COLO829 (cell line): ENCODE measurements around the gene GGTLC1.
"Not testable (repeated sequence)": the region's sequence is repeated elsewhere in the genome, so short reads cannot be mapped to it uniquely, and the experiment has no call there.

Source experiments
- DNase-seq: peaks from one replicate; pipeline ENCODE4 v3.0.0; 2012; ENCODE audit warnings: low spot score

Gene GGTLC1

DNA sequence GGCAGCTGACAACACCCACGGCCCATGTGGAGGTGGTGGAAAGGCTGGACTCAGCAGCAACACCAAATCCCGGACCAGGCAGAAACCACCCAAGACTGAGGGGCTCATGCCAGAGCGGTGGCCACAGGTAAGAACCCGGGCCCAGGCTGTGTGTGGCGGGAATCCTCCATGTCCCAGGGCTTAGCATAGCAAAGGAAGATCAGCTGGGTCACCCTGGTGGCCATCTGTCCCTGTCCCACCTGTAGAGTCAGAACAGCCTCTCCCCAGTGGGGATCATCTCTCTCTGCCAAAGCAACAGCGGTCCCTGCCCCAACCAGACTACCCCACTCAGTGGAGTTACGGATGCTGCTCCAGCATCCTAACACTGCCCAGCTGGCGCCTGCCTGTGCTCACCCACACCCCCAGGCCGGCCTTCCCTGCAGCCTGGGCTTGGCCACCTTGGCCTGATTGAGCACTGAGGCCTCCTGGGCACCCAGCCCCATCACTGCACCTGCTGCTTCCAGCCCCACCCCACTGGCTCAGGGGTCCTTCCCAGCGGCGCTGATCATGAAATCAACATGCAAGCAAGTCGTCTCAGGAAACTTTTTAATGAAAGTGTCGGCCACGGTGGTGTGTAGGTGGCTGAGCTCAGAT lies 5.5 kb upstream of the GGTLC1 start:
- not testable (repeated sequence) for DNase-seq

DNA sequence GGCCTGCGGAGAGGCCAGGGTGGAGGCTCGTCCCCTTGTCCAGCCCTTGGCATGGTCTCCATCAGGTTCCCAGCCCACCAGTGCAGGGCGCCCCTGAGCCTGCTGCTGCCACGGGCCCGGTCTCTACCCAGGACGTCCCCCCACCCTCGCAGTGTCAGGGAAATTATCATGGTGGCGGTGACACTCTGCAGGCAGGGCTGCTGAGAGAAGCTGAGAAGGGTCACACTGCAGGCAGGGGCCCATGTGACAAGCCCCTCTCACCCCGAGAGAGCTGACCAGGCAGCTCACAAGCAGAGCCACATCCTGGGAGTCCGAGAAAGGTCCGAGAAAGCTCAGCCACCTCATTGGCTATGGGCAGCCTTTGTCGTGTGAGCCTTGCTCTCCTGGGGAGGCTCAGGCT lies 4.9 kb upstream of the GGTLC1 start:
- DNase-seq, result not testable (repeated sequence)

DNA sequence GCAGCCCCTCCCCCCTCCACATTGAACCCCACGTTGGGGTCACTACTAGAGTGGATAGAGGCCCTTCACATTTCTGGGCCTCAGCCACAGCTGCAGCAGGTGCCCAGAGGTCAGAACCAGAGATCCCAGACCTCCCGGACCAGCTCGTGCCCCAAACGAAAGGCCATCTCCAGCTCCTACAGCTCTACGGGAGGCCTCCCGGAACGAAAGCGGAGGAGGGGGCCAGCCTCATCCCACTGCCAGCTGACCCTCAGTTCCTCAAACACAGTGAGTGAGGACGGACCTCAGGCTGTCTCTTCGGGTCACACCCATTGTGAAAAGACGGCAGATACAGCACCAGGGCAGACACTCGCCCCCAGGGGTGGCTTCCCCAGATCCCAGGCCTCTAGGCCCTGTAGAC lies 1.7 kb upstream of the GGTLC1 start:
- not testable (repeated sequence) for DNase-seq

DNA sequence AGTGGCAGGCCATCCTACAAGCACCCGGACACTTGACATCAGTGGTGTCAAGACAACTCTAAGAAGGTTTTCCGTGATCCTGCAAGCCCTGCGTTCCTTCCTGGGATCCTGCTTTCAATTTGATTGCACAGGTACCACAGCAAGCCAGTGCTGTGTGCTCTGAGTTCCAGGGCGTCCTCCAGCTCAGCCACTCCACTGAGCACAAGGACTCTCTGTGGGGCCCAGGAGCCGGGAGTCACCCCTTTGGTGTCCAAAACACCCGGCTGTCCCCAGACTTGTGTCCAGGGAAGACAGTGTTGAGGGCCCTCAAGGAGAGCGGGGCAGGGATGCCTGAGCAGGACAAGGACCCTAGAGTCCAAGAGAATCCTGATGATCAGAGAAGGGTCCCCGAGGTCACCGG lies 387 bp upstream of the GGTLC1 start:
- not testable (repeated sequence) for DNase-seq

DNA sequence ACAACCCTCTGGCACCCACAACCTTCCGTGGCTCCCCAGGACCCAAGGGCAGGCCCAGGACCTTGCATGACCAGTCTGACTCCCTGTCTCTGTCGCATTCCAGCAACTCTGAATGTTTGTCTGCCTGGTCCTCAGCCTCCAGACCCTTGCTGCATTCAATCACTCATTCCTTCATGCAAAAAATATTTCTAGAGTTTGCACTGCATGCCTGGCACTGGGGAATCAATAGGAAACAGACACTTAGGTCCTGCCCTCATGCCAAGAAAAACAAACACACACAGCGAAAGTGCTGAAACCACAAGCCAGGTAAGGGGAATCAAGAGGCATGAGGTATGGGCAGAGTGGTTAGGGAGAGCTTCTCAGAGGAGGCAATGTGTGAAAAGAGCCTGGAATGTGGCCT lies 1.9 kb downstream of the GGTLC1 start:
- DNase-seq, result not testable (repeated sequence)

DNA sequence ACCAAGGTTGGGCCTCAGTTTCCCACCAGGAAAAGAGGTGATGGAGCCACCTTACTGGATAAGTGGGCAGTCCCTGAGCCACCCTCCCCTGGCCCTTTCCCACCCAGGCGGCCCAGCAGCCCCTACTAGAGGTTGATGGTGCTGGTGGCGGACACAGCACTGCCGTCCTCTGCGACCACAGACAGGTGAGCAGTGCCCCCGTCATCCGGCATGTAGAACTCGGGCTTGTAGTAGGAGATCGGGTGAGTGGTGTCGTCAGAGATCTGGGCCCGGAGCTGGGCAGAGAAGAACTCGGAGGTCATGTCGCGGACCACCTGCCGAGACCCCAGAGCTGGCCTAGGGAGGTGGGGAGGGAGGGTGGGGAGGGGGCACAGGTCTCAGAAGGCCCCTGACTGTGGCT lies 2.3 kb downstream of the GGTLC1 start:
- DNase-seq, result not testable (repeated sequence)

DNA sequence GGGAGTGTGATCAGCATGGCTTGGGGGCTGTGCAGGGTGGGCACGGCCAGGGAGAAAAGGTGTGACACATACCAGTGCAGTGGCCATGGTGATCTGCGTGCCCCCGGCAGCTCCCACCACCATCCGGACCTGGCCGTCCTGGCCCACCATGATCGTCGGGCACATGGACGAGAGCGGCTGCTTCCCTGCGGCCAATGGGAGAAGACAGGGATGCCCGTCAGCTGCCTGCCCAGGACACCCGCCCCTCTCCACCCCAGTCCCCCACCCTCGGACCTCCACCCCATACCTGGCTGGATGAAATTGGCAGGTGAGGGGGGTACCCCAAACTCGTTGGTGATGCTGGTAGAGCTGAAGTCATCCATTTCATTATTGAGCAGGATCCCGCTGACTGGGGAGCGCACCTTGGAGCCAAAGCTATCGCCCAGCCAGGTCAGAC lies 2.8 kb downstream of the GGTLC1 start:
- not testable (repeated sequence) for DNase-seq

DNA sequence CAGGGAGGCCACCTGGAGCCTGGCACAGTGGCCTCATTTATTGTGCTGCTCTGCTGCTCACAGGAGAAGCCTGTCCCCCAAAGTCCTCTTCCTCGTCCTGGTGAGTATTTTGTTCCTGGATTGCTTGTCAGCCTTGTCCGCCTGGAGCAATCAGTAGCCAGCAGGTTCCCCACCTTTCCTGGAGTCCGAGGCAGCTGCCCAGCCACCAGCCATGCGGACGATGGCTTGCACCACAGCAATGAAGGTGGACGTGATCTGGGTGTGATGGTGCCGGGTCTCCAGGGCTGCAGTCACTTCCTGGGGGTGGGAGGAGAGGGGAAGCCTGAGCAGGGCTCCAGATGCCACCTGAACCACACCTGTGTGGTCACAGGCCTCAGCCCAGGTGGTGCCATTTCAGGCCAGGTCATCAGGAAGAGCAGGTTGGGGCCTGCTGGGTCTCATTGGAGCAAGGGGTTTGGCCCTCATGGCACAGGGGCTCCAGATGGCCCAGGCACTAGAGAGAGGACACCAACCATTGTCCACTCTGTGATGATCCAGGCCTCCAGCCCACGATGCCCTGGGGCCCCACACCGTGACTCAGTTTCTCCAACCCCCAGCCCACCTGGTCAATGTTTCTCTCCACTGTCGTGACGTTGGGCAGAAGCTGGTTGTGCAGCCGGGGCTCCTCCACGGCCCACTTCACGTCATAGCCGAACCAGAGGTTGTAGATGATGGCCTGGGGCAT lies 3.4 kb downstream of the GGTLC1 start:
- DNase-seq, result not testable (repeated sequence)

DNA sequence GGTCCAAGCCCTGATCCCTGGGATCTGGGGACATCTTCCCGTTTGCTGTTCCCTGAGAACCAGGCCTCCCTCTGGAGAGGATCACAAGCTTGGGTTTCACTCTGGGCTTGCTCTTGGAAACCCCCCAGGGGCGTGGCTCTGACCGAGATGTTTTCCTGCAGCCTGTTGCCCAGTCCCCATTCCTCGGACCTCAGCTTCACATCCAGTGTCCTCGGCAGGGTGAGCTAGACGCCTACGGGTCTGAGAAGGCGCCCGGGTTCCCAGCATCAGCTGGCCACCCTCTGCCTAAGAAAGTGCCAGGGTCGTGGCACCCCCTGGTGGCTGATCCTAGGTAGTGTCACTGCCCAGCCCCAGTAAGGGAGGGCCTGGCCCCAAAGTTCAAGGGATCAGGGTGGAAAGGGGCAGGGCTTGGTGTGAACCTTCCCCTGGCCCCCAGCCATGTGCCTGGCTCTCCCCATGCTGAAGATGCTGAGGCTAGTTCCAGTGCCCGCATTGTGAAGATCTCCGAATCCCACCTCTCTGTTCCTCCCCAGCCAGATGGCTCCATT lies 4.0 kb downstream of the GGTLC1 start:
- DNase-seq, result not testable (repeated sequence)

DNA sequence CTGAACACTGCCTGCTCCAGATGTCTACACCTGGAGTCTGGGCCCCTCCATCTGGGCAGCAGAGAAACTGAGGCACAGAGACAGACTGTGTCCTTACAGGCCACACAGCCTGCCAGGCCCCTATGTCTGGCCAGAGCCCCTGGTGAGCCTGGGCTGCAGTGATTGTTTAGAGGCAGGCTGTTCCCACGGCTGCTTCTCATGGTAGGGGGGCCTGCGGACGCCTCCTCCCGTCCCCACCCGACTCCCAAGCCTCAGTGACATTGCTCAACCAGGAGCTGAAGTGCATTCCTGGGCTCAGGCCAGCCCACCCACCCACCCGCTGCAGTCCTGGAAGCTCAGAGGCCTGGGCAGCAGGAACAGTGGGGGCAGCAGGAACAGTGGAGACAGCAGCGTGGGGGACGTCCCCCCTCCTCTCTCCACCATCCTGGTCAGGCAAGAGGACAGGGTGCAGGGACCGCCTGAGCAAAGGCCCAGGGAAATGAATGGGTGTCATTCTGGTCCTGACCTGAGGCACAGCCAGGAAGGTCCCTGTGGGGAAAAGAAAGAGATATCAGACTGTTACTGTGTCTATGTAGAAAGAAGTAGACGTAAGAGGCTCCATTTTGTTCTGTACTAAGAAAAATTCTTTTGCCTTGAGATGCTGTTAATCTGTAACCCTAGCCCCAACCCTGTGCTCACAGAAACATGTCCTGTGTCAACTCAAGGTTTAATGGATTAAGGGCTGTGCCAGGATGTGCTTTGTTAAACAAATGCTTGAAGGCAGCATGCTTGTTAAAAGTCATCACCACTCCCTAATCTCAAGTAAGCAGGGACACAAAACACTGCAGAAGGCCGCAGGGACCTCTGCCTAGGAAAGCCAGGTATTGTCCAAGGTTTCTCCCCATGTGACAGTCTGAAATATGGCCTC lies 6.2 kb downstream of the GGTLC1 start:
- DNase-seq, result not testable (repeated sequence)

DNA sequence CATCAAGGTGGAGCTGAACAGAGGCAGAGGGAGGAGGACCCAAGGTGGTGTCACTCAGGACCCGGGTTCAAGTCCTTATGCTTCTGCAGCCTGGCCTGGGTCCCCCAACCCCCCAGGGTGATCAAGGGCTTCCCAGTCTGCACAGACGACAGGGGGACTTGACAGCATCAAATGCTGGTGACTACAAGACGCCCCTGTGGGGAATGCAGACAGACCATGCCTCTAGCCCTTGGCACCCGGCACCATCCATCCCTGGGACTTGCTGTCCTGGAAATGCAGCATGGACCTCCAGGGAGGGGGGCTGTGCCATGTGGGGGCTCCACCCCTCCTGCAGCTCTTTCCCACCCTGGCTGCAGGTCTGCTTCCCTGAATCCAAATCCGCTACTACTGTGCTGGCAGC lies 7.1 kb downstream of the GGTLC1 start:
- not testable (repeated sequence) for DNase-seq

DNA sequence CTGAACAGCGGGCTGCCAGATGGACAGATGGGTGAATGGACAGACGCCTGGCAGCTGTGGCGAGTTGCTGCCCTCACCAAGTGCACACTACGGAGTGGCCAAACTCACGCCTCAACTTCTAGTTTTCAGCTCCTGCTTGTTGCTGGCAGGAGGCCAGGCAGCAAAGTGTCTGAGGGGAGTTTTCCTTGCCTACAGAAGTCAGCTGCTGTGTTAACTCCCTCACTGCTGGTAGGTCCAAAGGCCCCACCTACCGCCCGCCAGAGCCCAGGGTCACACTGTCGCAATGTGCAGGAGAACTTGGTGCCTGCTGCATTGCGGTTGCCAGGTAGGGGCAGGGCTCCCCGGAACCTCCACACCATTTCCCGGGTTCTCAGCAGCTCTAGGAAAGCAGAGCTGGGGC lies 7.6 kb downstream of the GGTLC1 start:
- not testable (repeated sequence) for DNase-seq

DNA sequence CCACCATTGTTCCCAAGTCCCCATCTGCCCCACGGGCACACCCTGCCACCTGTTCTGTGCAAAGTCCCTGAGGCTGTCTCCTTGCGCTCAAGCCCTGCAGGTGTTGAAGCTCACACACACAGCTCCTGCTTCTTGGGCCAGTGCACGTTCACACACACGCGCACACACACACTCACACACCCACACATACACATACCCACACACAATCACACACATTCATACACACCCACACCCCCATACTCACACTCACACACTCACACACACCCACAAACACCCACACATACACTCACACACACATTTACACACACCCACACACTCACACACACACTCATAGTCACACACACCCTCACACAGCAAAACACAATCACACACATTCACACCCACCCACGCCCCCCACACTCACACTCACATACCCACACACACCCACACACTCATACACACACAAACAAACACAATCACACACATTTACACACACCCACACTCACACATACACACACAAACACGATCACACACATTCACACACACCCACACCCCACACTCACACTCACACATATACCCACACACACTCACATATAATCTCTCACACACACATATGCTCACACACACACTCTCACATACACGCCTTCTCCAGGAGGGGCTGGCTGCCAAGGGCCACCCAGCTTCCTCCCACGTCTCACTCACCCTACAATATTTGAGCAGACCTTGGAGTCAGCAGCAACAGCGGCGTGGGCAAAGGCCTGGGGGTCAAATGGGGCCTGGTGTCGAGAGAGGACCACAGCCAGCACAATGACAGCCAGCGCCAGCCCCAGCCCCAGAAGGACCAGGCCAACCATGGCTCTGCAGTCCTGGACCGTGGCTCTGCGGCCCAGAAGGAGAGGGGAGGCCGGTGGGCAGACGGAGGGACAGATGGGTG lies 8.4 kb downstream of the GGTLC1 start:
- DNase-seq, result not testable (repeated sequence)

DNA sequence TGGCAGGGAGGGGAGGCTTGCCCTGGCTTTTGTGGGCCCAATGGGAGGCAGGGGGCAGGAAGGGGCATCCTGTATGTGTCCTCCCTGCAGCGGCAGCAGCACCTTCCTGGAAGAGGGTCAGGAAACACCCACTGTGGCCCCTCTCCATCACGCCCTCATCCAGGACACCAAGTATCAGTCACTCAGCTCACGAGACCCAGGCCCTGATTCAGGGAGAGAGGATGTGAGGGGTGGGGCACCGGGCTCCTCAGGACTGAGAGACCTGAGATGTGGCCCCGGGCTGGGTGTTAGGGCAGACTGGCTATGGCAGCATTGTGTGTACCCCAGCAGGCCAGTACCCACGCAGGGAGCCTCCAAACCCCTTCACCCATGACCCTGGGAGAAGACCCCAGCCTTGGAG lies 9.2 kb downstream of the GGTLC1 start:
- DNase-seq, result not testable (repeated sequence)

DNA sequence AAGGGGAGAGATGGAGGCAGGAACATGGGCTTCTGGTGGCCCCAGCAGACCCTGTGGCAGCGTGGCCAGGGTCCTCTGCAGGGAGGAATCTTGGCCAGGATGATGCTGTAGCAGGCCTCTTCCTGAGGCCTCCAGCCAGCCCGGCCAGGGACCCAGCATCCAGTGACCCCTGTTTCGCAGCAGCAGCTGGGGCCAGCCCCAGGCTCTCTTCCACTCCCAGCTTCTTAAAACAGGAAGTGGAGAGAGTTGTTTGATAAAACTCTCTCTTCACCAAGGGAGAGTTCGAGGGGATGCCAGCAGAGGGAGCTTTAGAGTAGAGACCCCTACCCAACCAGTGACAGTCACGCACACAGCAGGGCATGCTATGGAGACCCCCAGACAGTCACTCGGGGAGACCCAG lies 10.1 kb downstream of the GGTLC1 start:
- DNase-seq, result not testable (repeated sequence)

DNA sequence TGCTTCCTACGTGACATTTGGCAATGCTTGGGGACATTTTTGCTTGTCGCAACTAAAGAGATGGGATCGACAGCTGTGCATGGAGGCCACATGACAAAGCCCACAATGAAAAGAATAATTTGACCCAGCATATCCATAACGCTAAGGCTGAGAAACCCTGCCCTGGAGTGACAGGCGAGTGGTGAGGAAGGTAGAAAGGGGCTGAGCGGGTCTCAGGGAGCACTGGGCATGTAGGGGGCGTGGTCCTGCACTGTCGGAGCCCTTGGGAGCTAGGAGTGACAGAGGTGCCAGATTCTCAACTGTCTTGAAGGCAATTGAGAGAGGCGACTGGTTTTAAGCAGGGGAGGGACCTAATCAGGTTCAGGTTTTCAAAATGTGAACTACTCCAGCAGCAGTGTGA lies 13.6 kb downstream of the GGTLC1 start:
- DNase-seq, result no peak

DNA sequence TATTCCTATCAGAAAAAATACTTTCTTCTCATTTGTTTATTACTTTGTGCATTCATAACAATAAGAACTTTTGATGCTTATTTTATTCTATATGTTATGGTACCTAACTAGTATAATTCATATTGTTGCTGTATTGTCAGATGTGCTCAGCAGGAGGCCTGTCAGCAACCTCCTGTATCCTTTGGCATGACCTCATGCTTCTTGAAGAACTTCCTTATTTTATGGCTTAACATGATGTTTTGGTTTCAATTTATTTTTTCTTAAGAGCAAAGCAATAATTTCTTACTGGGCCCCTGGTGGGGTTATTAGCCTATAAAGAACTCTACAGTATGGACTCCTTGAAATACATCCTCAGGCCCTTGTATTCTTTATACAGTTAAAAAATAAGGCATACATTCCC lies 17.3 kb downstream of the GGTLC1 start:
- no peak for DNase-seq

DNA sequence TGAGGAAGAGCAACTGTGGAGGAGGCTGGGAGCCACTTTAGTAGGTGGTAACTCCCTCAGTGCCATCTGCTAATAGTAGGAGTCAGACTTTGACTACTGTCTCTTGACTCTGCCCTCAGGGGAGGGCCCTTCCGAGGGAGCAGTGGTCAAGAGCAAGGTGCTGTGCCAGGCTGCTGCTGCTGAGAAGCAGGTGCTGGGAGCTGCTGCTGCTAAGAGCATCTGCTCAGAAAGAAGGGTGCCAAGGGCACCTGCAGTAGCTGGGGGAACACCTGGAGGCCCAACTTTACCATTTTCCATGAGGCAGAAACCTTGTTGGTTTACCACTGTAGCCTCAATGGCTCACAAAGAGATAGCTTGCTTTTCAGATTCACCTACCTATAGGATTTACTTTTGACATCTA lies 18.5 kb downstream of the GGTLC1 start:
- no peak for DNase-seq

DNA sequence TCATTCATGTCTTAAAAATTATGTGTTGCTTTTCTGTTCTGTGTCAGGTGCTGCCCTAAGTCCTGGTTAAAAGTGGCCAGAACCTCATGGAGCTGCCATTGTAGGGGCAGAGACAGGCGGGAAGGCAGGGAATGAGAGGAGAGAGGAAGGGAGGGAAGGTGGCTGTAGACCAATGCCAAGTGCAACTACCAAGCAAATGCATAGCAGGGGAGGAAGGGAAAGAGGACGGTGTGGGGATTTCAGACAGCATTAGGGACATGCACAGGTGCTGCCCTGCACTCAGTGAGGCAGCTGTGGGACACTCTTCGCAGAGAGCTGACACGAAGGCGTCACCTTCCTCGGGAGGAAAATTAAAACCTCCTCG lies 21.0 kb downstream of the GGTLC1 start:
- DNase-seq, result no peak

DNA sequence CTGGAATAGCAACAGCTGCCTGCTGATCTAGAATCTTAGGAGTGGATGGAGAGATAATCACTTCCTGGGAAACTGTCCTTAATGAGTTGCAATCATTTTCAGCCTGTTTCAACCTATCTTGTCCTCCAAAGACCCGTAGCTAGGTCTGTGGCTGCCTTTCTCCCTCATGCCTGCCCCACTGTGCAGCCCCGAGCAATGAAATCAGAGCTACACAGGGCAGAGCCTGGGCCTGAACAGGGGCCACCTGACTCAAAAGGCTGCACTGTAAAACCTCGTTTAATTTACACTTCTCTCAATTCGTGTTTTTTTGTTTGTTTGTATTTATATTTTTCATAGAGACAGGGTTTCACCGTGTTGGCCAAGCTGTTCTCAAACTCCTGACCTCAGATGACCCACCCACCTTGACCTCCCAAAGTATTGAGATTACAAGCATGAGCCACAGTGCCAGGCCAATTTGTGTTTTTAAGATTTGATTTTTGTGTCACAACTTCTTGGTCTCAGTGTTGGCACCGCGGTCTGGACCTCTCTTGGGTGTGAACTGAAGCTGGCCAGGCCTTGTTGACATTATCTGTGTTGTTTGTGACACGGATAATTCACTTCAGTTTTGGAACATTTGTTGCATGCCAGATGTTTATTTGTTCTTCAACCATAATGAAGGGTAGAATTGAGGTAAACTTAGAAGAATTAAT lies 21.5 kb downstream of the GGTLC1 start:
- DNase-seq, result no peak

DNA sequence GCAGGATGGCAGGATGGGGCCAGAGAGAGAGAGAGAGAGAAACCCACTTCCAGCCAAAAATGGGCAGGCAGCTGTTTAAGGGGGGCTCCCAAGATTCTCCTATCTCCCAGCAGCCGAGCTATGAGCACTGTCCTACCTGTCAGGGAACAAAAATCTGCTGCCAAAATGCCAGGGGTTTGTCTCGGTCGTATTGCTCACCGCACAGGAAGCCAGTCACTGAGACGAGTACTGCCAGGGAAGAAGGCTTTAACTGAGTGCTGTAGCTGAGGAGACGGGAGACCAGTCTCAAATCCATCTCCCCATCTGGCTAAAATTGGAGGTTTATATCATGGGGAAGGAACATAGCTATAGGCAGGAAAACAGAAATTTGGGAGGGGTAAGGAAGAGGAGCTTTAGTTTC lies 22.3 kb downstream of the GGTLC1 start:
- no peak for DNase-seq
